HL-60 (cell line): ENCODE results near the gene FCN1.

Experiments
- DNase-seq, 2 experiments: peaks; one replicate each; pipeline ENCODE4 v3.0.0-alpha.2; 2010 to 2020; ENCODE audit warnings: low read depth in 1 of 2, low spot score in 1 of 2
- H3K27ac ChIP-seq: fragments of 250-450 bp; sonication (Bioruptor Pico); replicated peaks from 2 replicates; pipeline ENCODE4 v1.5.1; 2020; ENCODE audit warnings: mild to moderate bottlenecking, moderate library complexity
- H3K27me3 ChIP-seq: fragments of 250-450 bp; sonication (Bioruptor Pico); 2 replicates; pipeline ENCODE4 v1.5.1; 2021; ENCODE audit warnings: mild to moderate bottlenecking, moderate library complexity; ENCODE audit not compliant: insufficient read depth, poor library complexity, severe bottlenecking
- H3K4me3 ChIP-seq: replicated peaks from 2 replicates; pipeline ENCODE4 v1.5.1; 2011; ENCODE audit warnings: mild to moderate bottlenecking, control low read depth, low read length; ENCODE audit not compliant: insufficient read depth
- GABPA ChIP-seq: IDR thresholded peaks from 2 replicates; pipeline ENCODE4 v1.6.1; 2012; ENCODE audit warnings: low read depth
- POLR2AphosphoS5 ChIP-seq: IDR thresholded peaks from 2 replicates; pipeline ENCODE4 v1.6.1; 2012; ENCODE audit warnings: low read depth
- SPI1 ChIP-seq: IDR thresholded peaks from 2 replicates; pipeline ENCODE4 v1.6.1; 2012; ENCODE audit warnings: low read depth, mild to moderate bottlenecking, borderline replicate concordance
- TF ChIP-seq, protein P1 (sequence below): IDR thresholded peaks from one replicate; pipeline ENCODE4 v1.5.1; 2011; ENCODE audit warnings: low read length, control low read depth, inconsistent platforms; ENCODE audit not compliant: insufficient read depth
- TF ChIP-seq, protein P2 (sequence below): IDR thresholded peaks from 2 replicates; pipeline ENCODE4 v1.6.1; 2012; ENCODE audit warnings: low read depth; ENCODE audit not compliant: insufficient replicate concordance

Gene FCN1

DNA sequence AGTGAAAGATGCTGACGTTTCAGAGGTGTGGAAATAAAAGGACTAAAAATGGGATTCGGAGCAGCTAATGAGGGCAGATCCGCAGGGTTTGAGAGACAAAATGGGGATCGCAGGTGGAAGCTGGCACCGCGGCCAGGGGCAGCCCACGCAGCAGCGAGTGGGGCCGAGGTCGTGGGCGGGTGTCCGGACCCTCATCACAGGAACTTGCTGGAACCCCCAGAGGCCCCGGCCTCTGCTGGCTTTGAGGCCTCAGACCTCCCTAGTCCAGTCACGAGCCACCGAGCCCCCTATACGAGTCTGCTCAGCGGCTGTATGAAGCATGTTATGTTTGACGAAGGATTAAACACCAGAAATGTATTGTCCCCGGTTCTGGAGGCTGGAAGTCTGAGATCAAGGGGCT lies 45.8 kb upstream of the FCN1 start:
- no peak for TF ChIP-seq GABPA
- no peak for TF ChIP-seq POLR2AphosphoS5
- TF ChIP-seq, protein P1, sequence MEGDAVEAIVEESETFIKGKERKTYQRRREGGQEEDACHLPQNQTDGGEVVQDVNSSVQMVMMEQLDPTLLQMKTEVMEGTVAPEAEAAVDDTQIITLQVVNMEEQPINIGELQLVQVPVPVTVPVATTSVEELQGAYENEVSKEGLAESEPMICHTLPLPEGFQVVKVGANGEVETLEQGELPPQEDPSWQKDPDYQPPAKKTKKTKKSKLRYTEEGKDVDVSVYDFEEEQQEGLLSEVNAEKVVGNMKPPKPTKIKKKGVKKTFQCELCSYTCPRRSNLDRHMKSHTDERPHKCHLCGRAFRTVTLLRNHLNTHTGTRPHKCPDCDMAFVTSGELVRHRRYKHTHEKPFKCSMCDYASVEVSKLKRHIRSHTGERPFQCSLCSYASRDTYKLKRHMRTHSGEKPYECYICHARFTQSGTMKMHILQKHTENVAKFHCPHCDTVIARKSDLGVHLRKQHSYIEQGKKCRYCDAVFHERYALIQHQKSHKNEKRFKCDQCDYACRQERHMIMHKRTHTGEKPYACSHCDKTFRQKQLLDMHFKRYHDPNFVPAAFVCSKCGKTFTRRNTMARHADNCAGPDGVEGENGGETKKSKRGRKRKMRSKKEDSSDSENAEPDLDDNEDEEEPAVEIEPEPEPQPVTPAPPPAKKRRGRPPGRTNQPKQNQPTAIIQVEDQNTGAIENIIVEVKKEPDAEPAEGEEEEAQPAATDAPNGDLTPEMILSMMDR: no peak
- TF ChIP-seq, protein P2, sequence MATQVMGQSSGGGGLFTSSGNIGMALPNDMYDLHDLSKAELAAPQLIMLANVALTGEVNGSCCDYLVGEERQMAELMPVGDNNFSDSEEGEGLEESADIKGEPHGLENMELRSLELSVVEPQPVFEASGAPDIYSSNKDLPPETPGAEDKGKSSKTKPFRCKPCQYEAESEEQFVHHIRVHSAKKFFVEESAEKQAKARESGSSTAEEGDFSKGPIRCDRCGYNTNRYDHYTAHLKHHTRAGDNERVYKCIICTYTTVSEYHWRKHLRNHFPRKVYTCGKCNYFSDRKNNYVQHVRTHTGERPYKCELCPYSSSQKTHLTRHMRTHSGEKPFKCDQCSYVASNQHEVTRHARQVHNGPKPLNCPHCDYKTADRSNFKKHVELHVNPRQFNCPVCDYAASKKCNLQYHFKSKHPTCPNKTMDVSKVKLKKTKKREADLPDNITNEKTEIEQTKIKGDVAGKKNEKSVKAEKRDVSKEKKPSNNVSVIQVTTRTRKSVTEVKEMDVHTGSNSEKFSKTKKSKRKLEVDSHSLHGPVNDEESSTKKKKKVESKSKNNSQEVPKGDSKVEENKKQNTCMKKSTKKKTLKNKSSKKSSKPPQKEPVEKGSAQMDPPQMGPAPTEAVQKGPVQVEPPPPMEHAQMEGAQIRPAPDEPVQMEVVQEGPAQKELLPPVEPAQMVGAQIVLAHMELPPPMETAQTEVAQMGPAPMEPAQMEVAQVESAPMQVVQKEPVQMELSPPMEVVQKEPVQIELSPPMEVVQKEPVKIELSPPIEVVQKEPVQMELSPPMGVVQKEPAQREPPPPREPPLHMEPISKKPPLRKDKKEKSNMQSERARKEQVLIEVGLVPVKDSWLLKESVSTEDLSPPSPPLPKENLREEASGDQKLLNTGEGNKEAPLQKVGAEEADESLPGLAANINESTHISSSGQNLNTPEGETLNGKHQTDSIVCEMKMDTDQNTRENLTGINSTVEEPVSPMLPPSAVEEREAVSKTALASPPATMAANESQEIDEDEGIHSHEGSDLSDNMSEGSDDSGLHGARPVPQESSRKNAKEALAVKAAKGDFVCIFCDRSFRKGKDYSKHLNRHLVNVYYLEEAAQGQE: no peak
- no peak for TF ChIP-seq SPI1
- H3K27ac ChIP-seq: no peak overlapping the region
- DNase-seq: no peak

DNA sequence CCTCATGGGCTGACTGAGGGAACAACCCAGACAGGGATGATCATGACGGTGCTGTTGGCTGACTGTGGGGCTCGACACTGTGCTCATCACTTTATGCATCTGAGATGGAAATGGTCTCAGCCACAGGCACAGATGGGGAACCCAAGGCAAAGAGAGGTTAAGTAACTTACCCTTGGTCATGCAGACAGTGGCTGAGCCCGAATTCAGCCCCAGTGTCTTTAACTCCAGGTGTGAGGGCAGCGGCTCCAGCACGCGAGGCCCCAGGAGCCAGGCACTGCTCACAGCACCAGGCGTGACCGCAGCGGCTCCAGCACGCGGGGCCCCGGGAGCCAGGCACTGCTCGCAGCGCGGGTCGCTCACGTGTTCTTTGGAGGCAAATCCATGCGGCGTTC lies 45.3 kb upstream of the FCN1 start:
- Histone ChIP-seq H3K4me3 (no peak overlapping the region), H3K27me3 (no peaks in the 10 kb centered on the region), H3K27ac (no peak overlapping the region)
- DNase-seq: no peak
- no peak for TF ChIP-seq GABPA
- no peak for TF ChIP-seq SPI1

More for the DNA sequence above, 45.8 kb upstream of the FCN1 start:
- Histone ChIP-seq H3K27me3 (no peaks in the 10 kb centered on the region), H3K4me3 (no peak overlapping the region)

DNA sequence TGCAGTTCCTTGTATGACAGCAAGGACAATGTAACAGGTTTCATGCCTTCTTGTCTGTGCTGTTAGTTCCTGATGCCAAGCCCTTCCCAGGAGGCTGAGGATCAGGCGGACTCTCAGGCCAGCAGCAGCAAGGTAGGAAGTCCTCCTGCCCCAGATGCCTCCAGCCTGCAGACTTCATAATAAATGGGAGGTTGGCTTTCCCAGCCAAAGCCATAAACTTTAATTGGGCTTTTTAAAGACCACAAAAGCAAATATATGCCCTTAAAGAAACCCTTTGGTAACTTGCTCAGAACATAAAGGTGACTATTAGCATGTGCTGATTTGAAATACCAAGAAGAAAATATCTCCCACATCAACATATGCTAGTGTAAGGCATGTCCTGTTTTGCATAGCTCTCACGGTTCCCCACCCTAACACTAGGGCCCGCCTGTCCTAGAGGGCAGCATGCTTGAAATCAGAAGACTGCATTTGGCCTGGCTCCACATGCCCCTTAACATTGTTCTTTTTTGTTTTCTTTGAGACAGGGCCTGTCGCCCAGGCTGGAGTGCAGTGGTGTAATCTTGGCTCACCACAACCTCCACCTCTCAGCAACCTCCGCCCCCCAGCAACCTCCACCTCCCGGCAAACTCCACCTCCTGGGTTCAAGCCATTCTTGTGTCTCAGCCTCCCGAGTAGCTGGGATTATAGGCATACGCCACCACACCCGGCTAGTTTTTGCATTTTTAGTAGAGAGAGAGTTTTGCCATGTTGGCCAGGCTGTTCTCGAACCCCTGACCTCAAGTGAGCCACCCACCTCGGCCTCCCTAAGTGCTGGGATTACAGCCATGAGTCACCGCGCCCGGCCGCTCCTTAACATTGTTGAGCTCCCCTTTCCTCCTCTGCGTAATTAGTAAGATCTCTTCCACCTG lies 44.6 kb upstream of the FCN1 start:
- TF ChIP-seq, protein P2: no peak
- H3K4me3 ChIP-seq: no peak overlapping the region
- H3K27ac ChIP-seq: no peak overlapping the region
- H3K27me3 ChIP-seq: no peaks in the 10 kb centered on the region
- no peak for DNase-seq

DNA sequence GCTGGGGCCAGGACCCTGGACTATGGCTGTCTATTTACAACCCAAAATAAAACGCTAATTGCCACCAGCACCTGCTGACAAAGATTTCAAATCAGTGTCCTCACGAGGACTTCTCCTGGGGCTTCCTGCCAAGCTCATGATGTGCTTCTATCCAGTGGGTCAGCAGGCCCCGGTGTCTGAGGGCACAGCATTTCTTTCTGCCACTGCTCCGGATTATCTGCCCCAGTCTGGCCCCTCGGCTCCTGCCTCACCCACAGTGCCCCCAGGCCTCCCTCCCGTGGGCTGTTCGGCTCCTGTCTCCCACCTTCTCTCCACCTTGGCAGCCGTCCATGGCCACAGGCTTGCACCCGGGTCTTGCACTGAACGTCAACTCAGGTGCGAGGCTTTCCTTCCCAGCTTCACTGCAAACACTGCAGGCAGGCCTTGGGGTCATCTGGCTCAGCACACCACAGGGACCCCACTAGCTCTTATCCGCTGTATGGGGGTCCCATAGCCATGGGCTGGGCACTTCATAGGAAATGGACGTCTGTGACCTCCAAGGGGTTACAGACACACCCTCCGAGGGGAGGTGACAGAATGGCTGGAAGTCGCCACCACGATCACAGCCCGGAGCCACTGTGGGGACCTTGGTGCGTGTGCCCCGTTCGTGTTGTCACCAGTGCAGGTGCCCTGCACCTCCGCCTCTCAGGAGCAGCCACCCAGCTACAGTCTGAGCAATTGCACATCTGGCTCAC lies 43.8 kb upstream of the FCN1 start:
- Histone ChIP-seq H3K27ac (no peak overlapping the region), H3K27me3 (no peaks in the 10 kb centered on the region), H3K4me3 (no peak overlapping the region)
- TF ChIP-seq SPI1 (no peak), GABPA (no peak), POLR2AphosphoS5 (no peak)
- TF ChIP-seq, protein P2: no peak
- TF ChIP-seq, protein P1: no peak
- DNase-seq: no peak
